H9 (cell line): Measurements from ENCODE around the gene SMDT1. TPM values are rescaled to one million over a fixed set of nuclear protein-coding genes. Genes with fewer than 3 reads are reported as not detected.

Experiments
- DNase-seq: peaks from one replicate; pipeline ENCODE4 v3.0.0-alpha.2; 2017
- H2AFZ ChIP-seq: one replicate; pipeline ENCODE4 v1.6.1; 2013; ENCODE audit warnings: mild to moderate bottlenecking, low read length, control low read depth, moderate library complexity
- H2AK5ac ChIP-seq: 2 replicates; pipeline ENCODE4 v1.6.1; 2013; ENCODE audit warnings: low read length, control low read depth, mixed read lengths; ENCODE audit not compliant: insufficient read length
- H2BK120ac ChIP-seq: one replicate; pipeline ENCODE4 v1.6.1; 2013; ENCODE audit warnings: low read depth, mild to moderate bottlenecking, low read length, control low read depth, inconsistent platforms; ENCODE audit not compliant: poor library complexity, severe bottlenecking
- H2BK12ac ChIP-seq: 2 replicates; pipeline ENCODE4 v1.6.1; 2013; ENCODE audit warnings: low read length, control low read depth, mixed read lengths, low read depth; ENCODE audit not compliant: insufficient read length
- H2BK15ac ChIP-seq: 2 replicates; pipeline ENCODE4 v1.6.1; 2013; ENCODE audit warnings: low read depth, low read length, control low read depth
- H2BK20ac ChIP-seq: one replicate; pipeline ENCODE4 v1.6.1; 2013; ENCODE audit warnings: low read depth, mild to moderate bottlenecking, low read length, control low read depth, inconsistent platforms; ENCODE audit not compliant: poor library complexity, severe bottlenecking
- H2BK5ac ChIP-seq: 2 replicates; pipeline ENCODE4 v1.6.1; 2013; ENCODE audit warnings: low read length, control low read depth, mixed read lengths; ENCODE audit not compliant: insufficient read length
- H3K14ac ChIP-seq: 2 replicates; pipeline ENCODE4 v1.6.1; 2013; ENCODE audit warnings: low read length, control low read depth; ENCODE audit not compliant: insufficient read depth
- H3K18ac ChIP-seq: 2 replicates; pipeline ENCODE4 v1.6.1; 2013; ENCODE audit warnings: low read depth, mild to moderate bottlenecking, mixed read lengths, low read length, control low read depth; ENCODE audit not compliant: insufficient read length
- H3K23ac ChIP-seq: 2 replicates; pipeline ENCODE4 v1.6.1; 2013; ENCODE audit warnings: low read length, control low read depth, mixed read lengths, low read depth; ENCODE audit not compliant: insufficient read length
- H3K23me2 ChIP-seq: 2 replicates; pipeline ENCODE4 v1.6.1; 2013; ENCODE audit warnings: low read depth, mild to moderate bottlenecking, mixed read lengths, low read length, control low read depth; ENCODE audit not compliant: insufficient read length, poor library complexity, severe bottlenecking
- H3K27ac ChIP-seq: 2 replicates; pipeline ENCODE4 v1.5.1; 2013; ENCODE audit warnings: low read length, control low read depth, mixed read lengths, low read depth; ENCODE audit not compliant: insufficient read length
- H3K27me3 ChIP-seq: 2 replicates; pipeline ENCODE4 v1.6.1; 2013; ENCODE audit warnings: low read length, control low read depth, inconsistent platforms; ENCODE audit not compliant: insufficient read depth
- H3K4ac ChIP-seq: 2 replicates; pipeline ENCODE4 v1.6.1; 2013; ENCODE audit warnings: low read depth, mild to moderate bottlenecking, control low read depth, inconsistent platforms, low read length, moderate library complexity
- H3K4me1 ChIP-seq: 2 replicates; pipeline ENCODE4 v1.6.1; 2013; ENCODE audit warnings: low read length, control low read depth, inconsistent platforms; ENCODE audit not compliant: insufficient read depth
- H3K4me2 ChIP-seq: 2 replicates; pipeline ENCODE4 v1.6.1; 2013; ENCODE audit warnings: low read length, control low read depth, mixed read lengths; ENCODE audit not compliant: insufficient read length, insufficient read depth
- H3K56ac ChIP-seq: 2 replicates; pipeline ENCODE4 v1.6.1; 2013; ENCODE audit warnings: low read depth, mild to moderate bottlenecking, mixed read lengths, low read length, control low read depth; ENCODE audit not compliant: insufficient read length
- H3K79me1 ChIP-seq: 2 replicates; pipeline ENCODE4 v1.6.1; 2013; ENCODE audit warnings: low read depth, mild to moderate bottlenecking, moderate library complexity, low read length, control low read depth, inconsistent platforms; ENCODE audit not compliant: insufficient read depth, poor library complexity, severe bottlenecking
- H3K79me2 ChIP-seq: 2 replicates; pipeline ENCODE4 v1.6.1; 2013; ENCODE audit warnings: low read length, control low read depth, inconsistent platforms; ENCODE audit not compliant: insufficient read depth
- H3K9ac ChIP-seq: 2 replicates; pipeline ENCODE4 v1.6.1; 2013; ENCODE audit warnings: low read length, control low read depth, mixed read lengths; ENCODE audit not compliant: insufficient read length; ENCODE audit errors: extremely low read depth
- H3K9me3 ChIP-seq: one replicate; pipeline ENCODE4 v1.6.1; 2013; ENCODE audit warnings: low read depth, low read length, inconsistent platforms; ENCODE audit not compliant: control insufficient read depth
- H3T11ph ChIP-seq: one replicate; pipeline ENCODE4 v1.6.1; 2013; ENCODE audit warnings: mild to moderate bottlenecking, low read length, control low read depth, inconsistent platforms
- H4K20me1 ChIP-seq: one replicate; pipeline ENCODE4 v1.6.1; 2013; ENCODE audit not compliant: control insufficient read depth, insufficient read length, insufficient read depth
- H4K5ac ChIP-seq: 2 replicates; pipeline ENCODE4 v1.6.1; 2013; ENCODE audit warnings: low read depth, mild to moderate bottlenecking, mixed read lengths, low read length, control low read depth; ENCODE audit not compliant: insufficient read length
- H4K8ac ChIP-seq: replicated peaks from 2 replicates; pipeline ENCODE4 v1.6.1; 2013; ENCODE audit warnings: low read length, control low read depth, mixed read lengths, low read depth; ENCODE audit not compliant: insufficient read length
- H4K91ac ChIP-seq: 2 replicates; pipeline ENCODE4 v1.6.1; 2013; ENCODE audit warnings: low read depth, mild to moderate bottlenecking, moderate library complexity, mixed read lengths, low read length, control low read depth; ENCODE audit not compliant: insufficient read length
- H3K27ac Mint-ChIP-seq, 3 experiments: 2 replicates in 2 of 3; 3 replicates in 1 of 3; pipeline ENCODE4 v1.8.0; 2020 to 2021; ENCODE audit warnings: mixed read lengths in 3 of 3, mild to moderate bottlenecking in 1 of 3, moderate library complexity in 1 of 3
- H3K27me3 Mint-ChIP-seq: 2 replicates; pipeline ENCODE4 v1.8.0; 2021; ENCODE audit warnings: low read depth, mild to moderate bottlenecking, moderate library complexity, mixed read lengths
- H3K36me3 Mint-ChIP-seq, 3 experiments: 2 replicates in 2 of 3; 3 replicates in 1 of 3; pipeline ENCODE4 v1.8.0; 2020 to 2021; ENCODE audit warnings: low read depth in 3 of 3, mixed read lengths in 3 of 3; ENCODE audit not compliant: insufficient read depth in 1 of 3
- H3K4me1 Mint-ChIP-seq, 2 experiments: 2 replicates each; pipeline ENCODE4 v1.8.0; 2020; ENCODE audit warnings: mixed read lengths in 2 of 2
- H3K4me3 Mint-ChIP-seq, 2 experiments: 2 replicates in 1 of 2; 3 replicates in 1 of 2; pipeline ENCODE4 v1.8.0; 2020 to 2021; ENCODE audit warnings: mild to moderate bottlenecking in 2 of 2, mixed read lengths in 2 of 2, moderate library complexity in 1 of 2
- H3K9me3 Mint-ChIP-seq, 2 experiments: 2 replicates in 1 of 2; 3 replicates in 1 of 2; pipeline ENCODE4 v1.8.0; 2020; ENCODE audit warnings: mild to moderate bottlenecking in 2 of 2, mixed read lengths in 2 of 2, moderate library complexity in 1 of 2
- CTCF ChIP-seq: fragments of 200-600 bp; sonication (generic); conservative IDR thresholded peaks from 3 replicates; pipeline ENCODE4 v1.8.0; 2021; ENCODE audit warnings: antibody characterized with exemption, mild to moderate bottlenecking
- WGBS: extraction: QIAGEN DNeasy Blood & Tissue Kit; methylation state at CpG from one replicate; pipeline ENCODE4 v1.1.7; 2013; ENCODE audit warnings: missing lambda C conversion rate, low lambda C conversion rate, mixed read lengths; ENCODE audit not compliant: insufficient read length; ENCODE audit errors: extremely low coverage; 5-methylcytosine and 5-hydroxymethylcytosine counted together
- total RNA-seq: library from RNA; stranded (reverse); gene quantifications from 2 replicates; pipeline ENCODE4 v1.2.1, GENCODE V29; 2021

The SMDT1 gene
- total RNA-seq, 1 experiment from 2014 or later, result 45.0 TPM

GRCh38 chr22:42066937-42067336 is 12.6 kb upstream of the SMDT1 start:
- Histone ChIP-seq H3K18ac (no peak overlapping the region), H3K79me1 (no peaks in the 10 kb centered on the region), H4K20me1 (no peaks in the 10 kb centered on the region), H3K79me2 (no peaks in the 10 kb centered on the region), H3K9ac (no peak overlapping the region), H2BK5ac (no peak overlapping the region), H2AFZ (no peak overlapping the region), H3K23me2 (peaks cover 8% of the 10 kb centered on the region), H3K4me1 (peaks cover 10% of the 10 kb centered on the region; the same call in 1 of the 2 replicates), H4K5ac (no peak overlapping the region), H3K27ac (no peak overlapping the region), H2BK15ac (no peak overlapping the region), H3K4me2 (no peak overlapping the region), H2BK120ac (no peak overlapping the region), H3K23ac (no peak overlapping the region), H2AK5ac (no peak overlapping the region), H3K4ac (no peak overlapping the region), H3K27me3 (no peaks in the 10 kb centered on the region), H4K8ac (no peak overlapping the region), H3K14ac (no peak overlapping the region), H2BK12ac (no peak overlapping the region), H3K56ac (no peak overlapping the region), H2BK20ac (no peak overlapping the region), H3K9me3 (no peaks in the 10 kb centered on the region), H4K91ac (no peak overlapping the region), H3T11ph (no peak overlapping the region)
- Mint-ChIP-seq H3K4me3 (no peak overlapping the region), H3K4me1 (peaks cover 28 to 34% of the 10 kb centered on the region in 2 experiments), H3K27me3 (no peaks in the 10 kb centered on the region; the same call in none of the 2 replicates), H3K9me3 (no peaks in the 10 kb centered on the region; a peak in 2 of 5 replicates), H3K27ac (no peak overlapping the region), H3K36me3 (peaks cover 23 to 49% (median 38%) of the 10 kb centered on the region in 3 experiments)
- DNase-seq, result no peak
- WGBS, result no CpG with 5 or more reads among the region's 10 CpGs
- TF ChIP-seq CTCF, result no peak
